ENCODE results near the gene LRP4. TPM values are rescaled to one million over a fixed set of nuclear protein-coding genes. Genes with fewer than 3 reads are reported as not detected.

LRP4 gene
- total and polyA plus RNA-seq, 12 donors, result 2.9 to 24.5 (median 11.4) TPM

DNA sequence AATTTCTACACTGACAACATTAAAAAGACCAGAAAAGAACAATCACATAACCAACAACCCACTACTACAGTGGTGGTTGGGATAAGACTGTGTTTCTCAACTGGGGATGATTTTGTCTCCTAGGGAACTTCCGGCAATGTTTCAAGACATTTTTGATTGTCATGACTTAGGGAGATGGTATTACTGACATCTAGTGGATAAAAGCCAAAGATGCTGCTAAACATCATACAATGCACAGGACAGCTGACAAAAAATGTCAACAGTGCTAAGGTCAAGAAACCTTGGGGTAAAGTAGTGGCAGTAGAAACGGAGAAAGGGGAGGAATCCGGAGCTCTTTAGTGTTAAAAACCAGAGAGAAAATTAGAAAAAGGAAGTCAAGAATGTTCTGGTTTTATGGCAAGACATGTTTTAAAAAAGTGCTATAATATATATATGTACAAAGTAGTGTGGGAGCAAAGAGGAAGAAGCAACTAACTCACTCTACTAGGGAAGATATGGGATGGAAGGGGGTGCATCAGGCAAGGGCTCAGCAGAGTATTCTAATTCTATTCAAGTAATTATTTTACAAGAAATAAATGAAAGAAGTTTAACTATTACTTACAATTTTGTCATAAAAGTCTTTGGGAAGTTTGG lies 109.4 kb downstream of the LRP4 start:
- intact Hi-C loops (cut with DNase I), result no loop called here
- no peak overlapping the region for H3K27ac ChIP-seq
- no peaks in the 10 kb centered on the region for H3K9me3 ChIP-seq (replicated peaks in 1 of 3)
- no peak overlapping the region for H3K4me3 ChIP-seq
- no peak for TF ChIP-seq POLR2A (IDR thresholded peaks at IDR 0.05)
- 62 to 71% (median 68%) methylated on average over 3 of the region's 3 CpGs for WGBS, 4 donors
- H3K4me1 ChIP-seq (replicated peaks in 1 of 2), result peaks cover 0 to 3% of the 10 kb centered on the region in 2 donors
- peaks cover 0 to 39% of the 10 kb centered on the region in 2 donors for H3K36me3 ChIP-seq (replicated peaks in 1 of 2)
- no peak for DNase-seq
- H3K27me3 ChIP-seq, result no peaks in the 10 kb centered on the region

Other genes starting within 250 kb of the LRP4 start
- gene ARHGAP1, start 217.9 kb downstream of the LRP4 start, total RNA-seq, result 100 to 1,000 TPM in 3 of 9 donors, 10 to 100 TPM in 6; 18.7 to 125 (median 93.9) TPM
- gene ARHGAP1, start 217.9 kb downstream of the LRP4 start, polyA plus RNA-seq, result 10 to 100 TPM; 29.0 to 52.6 (median 32.5) TPM
- 10 to 100 TPM in 4 of 9 donors, 1 to 10 TPM in 5; 5.5 to 13.6 (median 9.5) TPM for gene ZNF408, start 217.5 kb downstream of the LRP4 start, total RNA-seq
- 10 to 100 TPM in 1 of 3 donors, 1 to 10 TPM in 2; 2.2 to 13.8 (median 8.4) TPM for gene ZNF408, start 217.5 kb downstream of the LRP4 start, polyA plus RNA-seq
- gene F2, start 199.3 kb downstream of the LRP4 start, total RNA-seq, result under 1 TPM in 2 of 9 donors, not detected in 7; 0.50 to 0.61 TPM
- gene F2, start 199.3 kb downstream of the LRP4 start, polyA plus RNA-seq, result not detected
- 100 to 1,000 TPM in 5 of 9 donors, 10 to 100 TPM in 4; 71.4 to 174 (median 102) TPM for gene CKAP5, start 72.3 kb downstream of the LRP4 start, total RNA-seq
- 10 to 100 TPM; 18.0 to 99.7 (median 18.2) TPM for gene CKAP5, start 72.3 kb downstream of the LRP4 start, polyA plus RNA-seq
- 10 to 100 TPM; 17.6 to 63.0 (median 24.7) TPM for gene CSTPP1, start 18.2 kb upstream of the LRP4 start, total RNA-seq
- 10 to 100 TPM; 19.2 to 26.9 (median 23.5) TPM for gene CSTPP1, start 18.2 kb upstream of the LRP4 start, polyA plus RNA-seq

All from adrenal gland (tissue), 12 donors.